CD4-positive, CD25-positive, alpha-beta regulatory T cell (primary cell): ENCODE data around the gene FBL. TPM values are rescaled to one million over a fixed set of nuclear protein-coding genes. Genes with fewer than 3 reads are reported as not detected.

Source experiments
- ATAC-seq, 2 donors: fragments of 150-1000 bp; cut with Tn5 transposase; one replicate each; pipeline ENCODE4 v1.10.0; 2021; ENCODE audit warnings: low read depth in 2 of 2, moderate number of reproducible peaks in 2 of 2, moderate library complexity in 1 of 2
- DNase-seq, 3 donors: peaks; one replicate each; pipeline versions ENCODE4 v3.0.0 to v3.0.0-alpha.2; 2012 to 2022; ENCODE audit warnings: mixed read lengths in 1 of 3
- H3K27ac ChIP-seq: one replicate; pipeline ENCODE4 v1.7.0; 2013; ENCODE audit warnings: mild to moderate bottlenecking, low read length; ENCODE audit not compliant: insufficient read depth, poor library complexity, severe bottlenecking
- H3K27me3 ChIP-seq: one replicate; pipeline ENCODE4 v1.7.0; 2013; ENCODE audit warnings: low read length; ENCODE audit not compliant: control insufficient read depth, insufficient read depth
- H3K36me3 ChIP-seq: one replicate; pipeline ENCODE4 v1.7.0; 2013; ENCODE audit warnings: mild to moderate bottlenecking, low read length, moderate library complexity; ENCODE audit not compliant: control insufficient read depth, insufficient read depth
- H3K4me1 ChIP-seq: 2 replicates; pipeline ENCODE4 v1.7.0; 2013; ENCODE audit warnings: mild to moderate bottlenecking, low read length; ENCODE audit not compliant: insufficient read depth, control insufficient read depth, poor library complexity, severe bottlenecking
- H3K4me3 ChIP-seq: one replicate; pipeline ENCODE4 v1.7.0; 2013; ENCODE audit warnings: low read depth, mild to moderate bottlenecking, low read length, moderate library complexity
- H3K9me3 ChIP-seq, 2 experiments: 1 replicate in 1 of 2; 2 replicates in 1 of 2; pipeline ENCODE4 v1.7.0; 2013; ENCODE audit warnings: low read length in 2 of 2, mild to moderate bottlenecking in 1 of 2, moderate library complexity in 1 of 2; ENCODE audit not compliant: control insufficient read depth in 2 of 2
- H3K27ac Mint-ChIP-seq, 3 donors: one replicate each; pipeline ENCODE4 v1.8.0; 2020 to 2022; ENCODE audit warnings: mild to moderate bottlenecking in 3 of 3, mixed read lengths in 3 of 3, moderate library complexity in 2 of 3
- H3K27me3 Mint-ChIP-seq: one replicate; pipeline ENCODE4 v1.8.0; 2022; ENCODE audit warnings: mild to moderate bottlenecking, mixed read lengths
- H3K36me3 Mint-ChIP-seq: one replicate; pipeline ENCODE4 v1.8.0; 2020; ENCODE audit warnings: mixed read lengths
- H3K4me1 Mint-ChIP-seq, 4 donors: one replicate each; pipeline ENCODE4 v1.8.0; 2020 to 2022; ENCODE audit warnings: mixed read lengths in 4 of 4, mild to moderate bottlenecking in 1 of 4
- H3K4me3 Mint-ChIP-seq, 4 donors: one replicate each; pipeline ENCODE4 v1.8.0; 2020 to 2022; ENCODE audit warnings: mild to moderate bottlenecking in 4 of 4, mixed read lengths in 4 of 4, moderate library complexity in 3 of 4
- H3K9me3 Mint-ChIP-seq, 7 donors: one replicate each; pipeline ENCODE4 v1.8.0; 2020 to 2022; ENCODE audit warnings: mixed read lengths in 7 of 7, mild to moderate bottlenecking in 3 of 7, moderate library complexity in 2 of 7
- polyA plus RNA-seq, 4 donors: library from polyadenylated mRNA; unstranded; fragments of 300-500 nt; fragmentation: Illumina TruSeq; gene quantifications; one replicate each; pipeline ENCODE4 v1.2.3, GENCODE V29; 2021
- total RNA-seq: library from RNA; stranded (reverse); gene quantifications from one replicate; pipeline ENCODE4 v1.2.3, GENCODE V29; 2022

Gene FBL
- total and polyA plus RNA-seq, 5 donors from 2014 or later: 142 to 194 (median 183) TPM

DNA sequence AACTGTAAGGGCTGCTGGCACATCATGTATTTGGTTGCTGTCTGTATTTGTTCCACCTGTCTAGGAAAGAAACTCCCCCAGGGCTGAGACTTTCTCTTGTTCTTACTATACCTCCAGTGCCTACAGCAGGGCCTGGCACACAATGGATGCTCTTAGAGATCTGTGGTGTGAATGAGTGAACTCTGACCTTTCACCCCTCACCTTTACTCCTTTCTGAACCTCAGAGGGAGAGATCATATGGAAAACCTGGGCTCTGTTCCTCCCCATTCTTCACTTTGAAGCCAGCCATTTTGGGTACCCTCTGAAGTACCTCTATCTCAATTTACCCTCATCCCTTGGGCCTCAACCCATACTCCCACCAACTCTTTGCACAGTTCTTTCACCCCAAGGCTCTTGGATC lies 15.3 kb downstream of the FBL start:
- Mint-ChIP-seq H3K9me3 (peaks cover 0 to 2% (median 0%) of the 10 kb centered on the region in 7 donors), H3K27ac (peak overlapping the region in 2 of 3 donors; percentile 55 to 67), H3K27me3 (no peaks in the 10 kb centered on the region), H3K36me3 (peaks cover 30% of the 10 kb centered on the region), H3K4me3 (peak overlapping the region in 2 of 4 donors; percentile 52 to 77), H3K4me1 (peaks cover 5 to 36% (median 28%) of the 10 kb centered on the region in 4 donors)
- ATAC-seq (no peak), DNase-seq (no peak)
- H3K36me3 ChIP-seq: peaks cover 40% of the 10 kb centered on the region
- no peak overlapping the region for H3K27ac ChIP-seq
- H3K9me3 ChIP-seq: no peaks in the 10 kb centered on the region
- H3K4me1 ChIP-seq: peaks cover 28% of the 10 kb centered on the region
- no peaks in the 10 kb centered on the region for H3K27me3 ChIP-seq
- no peak overlapping the region for H3K4me3 ChIP-seq

- peak overlapping the region in 1 of 4 donors; percentile 77 for H3K4me3 Mint-ChIP-seq
- H3K4me1 Mint-ChIP-seq: peaks cover 5 to 36% (median 28%) of the 10 kb centered on the region in 4 donors
- peaks cover 0 to 2% (median 0%) of the 10 kb centered on the region in 7 donors for H3K9me3 Mint-ChIP-seq
- H3K27ac ChIP-seq: no peak overlapping the region
- no peaks in the 10 kb centered on the region for H3K9me3 ChIP-seq
- peak overlapping the region in 1 of 3 donors; percentile 67 for H3K27ac Mint-ChIP-seq
- H3K36me3 Mint-ChIP-seq: peaks cover 30% of the 10 kb centered on the region
- peaks cover 28% of the 10 kb centered on the region for H3K4me1 ChIP-seq
- no peak overlapping the region for H3K4me3 ChIP-seq
- H3K27me3 ChIP-seq: no peaks in the 10 kb centered on the region
- ATAC-seq (no peak), DNase-seq (no peak)
- peaks cover 38% of the 10 kb centered on the region for H3K36me3 ChIP-seq
- H3K27me3 Mint-ChIP-seq: no peaks in the 10 kb centered on the region
Measured at GRCh38 chr19:39830406-39830805, 15.8 kb downstream of the FBL start.

- Histone ChIP-seq H3K27ac (no peak overlapping the region), H3K36me3 (peaks cover 32% of the 10 kb centered on the region), H3K9me3 (no peaks in the 10 kb centered on the region), H3K4me1 (peaks cover 32% of the 10 kb centered on the region), H3K27me3 (no peaks in the 10 kb centered on the region), H3K4me3 (no peak overlapping the region)
- Mint-ChIP-seq H3K36me3 (peaks cover 30% of the 10 kb centered on the region), H3K9me3 (peaks cover 0 to 2% (median 0%) of the 10 kb centered on the region in 7 donors), H3K4me1 (peaks cover 5 to 36% (median 28%) of the 10 kb centered on the region in 4 donors), H3K27me3 (no peaks in the 10 kb centered on the region), H3K4me3 (peak overlapping the region in 2 of 4 donors; percentile 16 to 77), H3K27ac (no peak overlapping the region)
- ATAC-seq (no peak), DNase-seq (no peak)
Measured at GRCh38 chr19:39829702-39830275, 16.4 kb downstream of the FBL start.

DNA sequence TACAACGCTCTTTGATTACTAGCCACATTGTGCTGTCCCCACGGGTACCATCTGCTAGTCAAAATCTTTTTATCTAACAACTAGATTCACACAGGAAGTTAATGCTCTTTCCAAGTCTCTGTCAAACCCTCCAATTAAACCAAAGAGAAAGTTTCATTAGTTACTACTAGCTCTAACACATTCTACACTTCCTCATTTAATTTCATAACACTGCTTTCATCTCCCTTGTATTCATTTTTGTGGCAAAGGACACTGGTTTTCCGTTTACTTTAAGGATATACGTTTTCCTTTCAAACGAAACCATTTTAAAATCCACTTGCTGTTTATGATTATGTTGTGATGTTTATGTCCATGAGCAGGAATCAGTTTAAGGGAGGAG lies 17.5 kb downstream of the FBL start:
- ATAC-seq (no peak), DNase-seq (no peak)
- H3K4me1 Mint-ChIP-seq: peaks cover 5 to 29% (median 25%) of the 10 kb centered on the region in 4 donors
- H3K4me1 ChIP-seq: peaks cover 37% of the 10 kb centered on the region
- peak overlapping the region in 2 of 3 donors; percentile 32 to 64 for H3K27ac Mint-ChIP-seq
- H3K4me3 ChIP-seq: no peak overlapping the region
- H3K27me3 Mint-ChIP-seq: no peaks in the 10 kb centered on the region
- peak overlapping the region in 2 of 4 donors; percentile 56 to 71 for H3K4me3 Mint-ChIP-seq
- H3K27ac ChIP-seq: no peak overlapping the region
- no peaks in the 10 kb centered on the region for H3K9me3 ChIP-seq
- peaks cover 29% of the 10 kb centered on the region for H3K36me3 ChIP-seq
- H3K27me3 ChIP-seq: no peaks in the 10 kb centered on the region
- no peaks in the 10 kb centered on the region for H3K9me3 Mint-ChIP-seq
- H3K36me3 Mint-ChIP-seq: peaks cover 27% of the 10 kb centered on the region

- Mint-ChIP-seq H3K9me3 (no peaks in the 10 kb centered on the region), H3K27ac (peak overlapping the region in 2 of 3 donors; percentile 32 to 44), H3K36me3 (peaks cover 27% of the 10 kb centered on the region), H3K27me3 (no peaks in the 10 kb centered on the region), H3K4me1 (peaks cover 5 to 29% (median 25%) of the 10 kb centered on the region in 4 donors), H3K4me3 (peak overlapping the region in 2 of 4 donors; percentile 56 to 71)
- Histone ChIP-seq H3K27ac (no peak overlapping the region), H3K4me3 (no peak overlapping the region), H3K9me3 (no peaks in the 10 kb centered on the region), H3K27me3 (no peaks in the 10 kb centered on the region), H3K4me1 (peaks cover 39% of the 10 kb centered on the region), H3K36me3 (peaks cover 29% of the 10 kb centered on the region)
- no peak for ATAC-seq
- no peak for DNase-seq
Measured at GRCh38 chr19:39828015-39828653, 18.0 kb downstream of the FBL start.

DNA sequence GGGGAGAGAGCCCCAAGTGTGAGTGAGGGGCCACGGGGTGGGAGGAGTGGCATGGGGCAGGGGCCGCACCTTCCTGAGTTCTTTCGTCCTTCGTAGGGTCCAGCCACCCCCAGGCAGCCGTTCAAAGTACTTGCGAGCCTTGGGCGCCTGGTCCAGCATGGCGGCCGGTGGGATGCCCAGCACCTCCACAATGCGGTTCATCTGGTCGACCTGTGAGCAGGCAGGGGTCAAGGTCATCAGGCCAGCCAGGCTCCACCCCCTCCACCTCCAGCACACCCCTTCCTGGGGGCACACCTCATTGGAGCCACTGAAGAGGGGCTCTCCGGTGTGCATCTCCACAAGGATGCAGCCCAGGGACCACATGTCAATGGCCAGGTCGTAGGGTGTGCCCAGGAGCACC lies 19.0 kb downstream of the FBL start:
- Histone ChIP-seq H3K27ac (no peak overlapping the region), H3K4me3 (no peak overlapping the region), H3K9me3 (no peaks in the 10 kb centered on the region), H3K27me3 (no peaks in the 10 kb centered on the region), H3K4me1 (peaks cover 30% of the 10 kb centered on the region), H3K36me3 (peaks cover 29% of the 10 kb centered on the region)
- H3K9me3 Mint-ChIP-seq: no peaks in the 10 kb centered on the region
- peaks cover 27% of the 10 kb centered on the region for H3K36me3 Mint-ChIP-seq
- ATAC-seq (no peak), DNase-seq (no peak)
- H3K27ac Mint-ChIP-seq: no peak overlapping the region
- no peak overlapping the region for H3K4me3 Mint-ChIP-seq
- H3K4me1 Mint-ChIP-seq: peaks cover under 1 to 21% (median 17%) of the 10 kb centered on the region in 4 donors
- no peaks in the 10 kb centered on the region for H3K27me3 Mint-ChIP-seq

GRCh38 chr19:39826311-39826945 lies 19.8 kb downstream of the FBL start:
- Mint-ChIP-seq H3K27ac (peak overlapping the region in 1 of 3 donors; percentile 83), H3K4me1 (peaks cover 0 to 16% (median 13%) of the 10 kb centered on the region in 4 donors), H3K4me3 (peak overlapping the region in 1 of 4 donors; percentile 88), H3K36me3 (peaks cover 27% of the 10 kb centered on the region), H3K9me3 (no peaks in the 10 kb centered on the region), H3K27me3 (no peaks in the 10 kb centered on the region)
- H3K36me3 ChIP-seq: peaks cover 29% of the 10 kb centered on the region
- H3K9me3 ChIP-seq: no peaks in the 10 kb centered on the region
- no peak for ATAC-seq
- H3K27ac ChIP-seq: no peak overlapping the region
- peaks cover 22% of the 10 kb centered on the region for H3K4me1 ChIP-seq
- no peak for DNase-seq
- no peak overlapping the region for H3K4me3 ChIP-seq
- no peaks in the 10 kb centered on the region for H3K27me3 ChIP-seq
